HG03378 (cell line): ENCODE results near the gene TBX4.
"Not testable (repeated sequence)": the region's sequence is repeated elsewhere in the genome, so short reads cannot be mapped to it uniquely, and the experiment has no call there.

Source experiments
- ATAC-seq: cut with Tn5 transposase; IDR thresholded peaks from one replicate; pipeline ENCODE4 v1.9.1; 2021; ENCODE audit warnings: mild to moderate bottlenecking, moderate library complexity; ENCODE audit not compliant: unreplicated experiment

TBX4 gene

GRCh38 chr17:61519754-61520440 lies 67.7 kb downstream of the TBX4 start:
- ATAC-seq = no peak

- ATAC-seq = no peak
Observed at GRCh38 chr17:61520897-61521296, 68.7 kb downstream of the TBX4 start.

GRCh38 chr17:61522088-61522487 lies 69.9 kb downstream of the TBX4 start:
- no peak for ATAC-seq

- no peak for ATAC-seq
Observed at GRCh38 chr17:61524319-61524718, 72.1 kb downstream of the TBX4 start.

- not testable (repeated sequence) for ATAC-seq
Observed at GRCh38 chr17:61527441-61527840, 75.2 kb downstream of the TBX4 start.

- ATAC-seq = no peak
Observed at GRCh38 chr17:61528171-61528570, 75.9 kb downstream of the TBX4 start.

GRCh38 chr17:61531223-61531622 lies 79.0 kb downstream of the TBX4 start:
- no peak for ATAC-seq

- no peak for ATAC-seq
Observed at GRCh38 chr17:61532826-61533225, 80.6 kb downstream of the TBX4 start.

GRCh38 chr17:61533797-61534196 lies 81.6 kb downstream of the TBX4 start:
- no peak for ATAC-seq

- no peak for ATAC-seq
Observed at GRCh38 chr17:61534414-61534813, 82.2 kb downstream of the TBX4 start.
